ENCODE measurements around the gene DUSP5.

Gene DUSP5

DNA sequence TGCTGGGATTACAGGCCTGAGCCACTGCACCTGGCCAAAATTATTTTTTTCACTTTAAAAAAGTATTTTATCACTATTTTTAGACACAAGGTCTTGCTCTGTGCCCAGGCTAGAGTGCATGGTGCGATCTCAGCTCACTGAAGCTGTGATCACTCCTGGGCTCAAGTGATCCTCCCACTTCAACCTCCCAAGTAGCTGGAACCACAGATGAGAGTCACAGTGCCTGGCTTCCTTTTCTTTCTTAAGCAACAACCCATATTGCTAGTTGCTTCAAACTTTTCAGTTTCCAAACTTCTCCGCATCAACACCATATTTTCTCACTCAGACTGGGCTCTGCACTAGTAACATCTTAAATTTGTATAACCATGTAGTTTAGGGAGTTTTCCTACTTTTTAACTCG lies 60.3 kb downstream of the DUSP5 start:
- Histone ChIP-seq H3F3A (ENCODE audit: insufficient read depth, low read length) (no peaks in the 10 kb centered on the region), H3K4me1 (ENCODE audit: low read length) (no peaks in the 10 kb centered on the region), H3K4me3 (ENCODE audit: low read length) (no peak overlapping the region), H2AFZ (ENCODE audit: low read length) (no peak overlapping the region), H3K9me3 (replicated peaks; ENCODE audit: insufficient read depth, low read length) (no peaks in the 10 kb centered on the region), H3K9ac (ENCODE audit: low read length) (no peak overlapping the region), H3K79me2 (ENCODE audit: low read length) (no peaks in the 10 kb centered on the region), H3K9me2 (replicated peaks; ENCODE audit: insufficient read depth, low read length) (no peaks in the 10 kb centered on the region), H3K27ac (ENCODE audit: low read length) (no peak overlapping the region), H3K36me3 (replicated peaks; ENCODE audit: insufficient read depth, low read length) (no peaks in the 10 kb centered on the region), H4K20me1 (ENCODE audit: insufficient read depth, low read length) (no peaks in the 10 kb centered on the region), H3K4me2 (ENCODE audit: low read depth, low read length) (no peak overlapping the region), H3K27me3 (replicated peaks; ENCODE audit: insufficient read depth, low read length) (no peaks in the 10 kb centered on the region)
- TF ChIP-seq EZH2 (optimal IDR thresholded peaks at IDR 0.05; ENCODE audit: low read depth, low read length), result no peak
- TF ChIP-seq EZH2phosphoT487 (IDR thresholded peaks at IDR 0.05; ENCODE audit: low read length), result no peak
- TF ChIP-seq, protein P1, sequence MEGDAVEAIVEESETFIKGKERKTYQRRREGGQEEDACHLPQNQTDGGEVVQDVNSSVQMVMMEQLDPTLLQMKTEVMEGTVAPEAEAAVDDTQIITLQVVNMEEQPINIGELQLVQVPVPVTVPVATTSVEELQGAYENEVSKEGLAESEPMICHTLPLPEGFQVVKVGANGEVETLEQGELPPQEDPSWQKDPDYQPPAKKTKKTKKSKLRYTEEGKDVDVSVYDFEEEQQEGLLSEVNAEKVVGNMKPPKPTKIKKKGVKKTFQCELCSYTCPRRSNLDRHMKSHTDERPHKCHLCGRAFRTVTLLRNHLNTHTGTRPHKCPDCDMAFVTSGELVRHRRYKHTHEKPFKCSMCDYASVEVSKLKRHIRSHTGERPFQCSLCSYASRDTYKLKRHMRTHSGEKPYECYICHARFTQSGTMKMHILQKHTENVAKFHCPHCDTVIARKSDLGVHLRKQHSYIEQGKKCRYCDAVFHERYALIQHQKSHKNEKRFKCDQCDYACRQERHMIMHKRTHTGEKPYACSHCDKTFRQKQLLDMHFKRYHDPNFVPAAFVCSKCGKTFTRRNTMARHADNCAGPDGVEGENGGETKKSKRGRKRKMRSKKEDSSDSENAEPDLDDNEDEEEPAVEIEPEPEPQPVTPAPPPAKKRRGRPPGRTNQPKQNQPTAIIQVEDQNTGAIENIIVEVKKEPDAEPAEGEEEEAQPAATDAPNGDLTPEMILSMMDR (IDR thresholded peaks at IDR 0.05; ENCODE audit: low read length), result no peak
- no peak for DNase-seq

DNA sequence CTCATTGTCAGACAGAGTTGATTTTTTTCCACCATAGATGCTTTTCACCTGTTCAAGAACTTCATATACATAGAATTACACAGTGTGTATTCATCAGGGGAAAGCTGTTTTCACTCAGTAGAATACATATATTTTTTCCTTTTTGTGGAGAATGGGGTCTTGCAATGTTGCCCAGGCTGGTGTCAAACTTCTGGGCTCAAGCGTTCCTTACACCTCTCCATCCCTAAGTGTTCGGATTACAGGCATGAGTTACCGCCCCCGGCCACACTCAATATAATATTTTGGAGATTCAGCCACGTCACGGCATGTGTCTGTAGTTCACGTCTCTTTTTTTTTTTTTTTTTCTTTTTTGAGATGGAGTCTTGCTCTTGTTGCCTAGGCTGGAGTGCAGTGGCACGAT lies 62.3 kb downstream of the DUSP5 start:
- TF ChIP-seq EZH2 (optimal IDR thresholded peaks at IDR 0.05; ENCODE audit: low read depth, low read length), result no peak
- TF ChIP-seq, protein P1 (IDR thresholded peaks at IDR 0.05; ENCODE audit: low read length), result no peak
- no peak for TF ChIP-seq EZH2phosphoT487 (IDR thresholded peaks at IDR 0.05; ENCODE audit: low read length)
- no peaks in the 10 kb centered on the region for H3K79me2 ChIP-seq (ENCODE audit: low read length)
- no peaks in the 10 kb centered on the region for H3K4me1 ChIP-seq (ENCODE audit: low read length)
- no peak overlapping the region for H3K9ac ChIP-seq (ENCODE audit: low read length)
- no peak overlapping the region for H3K4me3 ChIP-seq (ENCODE audit: low read length)
- no peaks in the 10 kb centered on the region for H3K36me3 ChIP-seq (replicated peaks; ENCODE audit: insufficient read depth, low read length)
- DNase-seq, result no peak
- no peaks in the 10 kb centered on the region for H3F3A ChIP-seq (ENCODE audit: insufficient read depth, low read length)
- H3K27ac ChIP-seq (ENCODE audit: low read length), result no peak overlapping the region
- H3K4me2 ChIP-seq (ENCODE audit: low read depth, low read length), result no peak overlapping the region
- H4K20me1 ChIP-seq (ENCODE audit: insufficient read depth, low read length), result no peaks in the 10 kb centered on the region
- no peaks in the 10 kb centered on the region for H3K9me3 ChIP-seq (replicated peaks; ENCODE audit: insufficient read depth, low read length)
- no peak overlapping the region for H2AFZ ChIP-seq (ENCODE audit: low read length)
- H3K27me3 ChIP-seq (replicated peaks; ENCODE audit: insufficient read depth, low read length), result no peaks in the 10 kb centered on the region
- no peaks in the 10 kb centered on the region for H3K9me2 ChIP-seq (replicated peaks; ENCODE audit: insufficient read depth, low read length)
